K562 (cell line): ENCODE results near the gene ZSCAN12. TPM values are rescaled to one million over a fixed set of nuclear protein-coding genes. Genes with fewer than 3 reads are reported as not detected.
A peak's percentile ranks its signal among the peaks of the same experiment; 100 is the strongest.

Experiments used
- CBFB ChIP-seq: sonication (generic); formaldehyde crosslinking; IDR thresholded peaks from 2 replicates; pipeline ENCODE4 v1.4.0; 2020; ENCODE audit warnings: mild to moderate bottlenecking, missing genetic modification reagents
- CCNT2 ChIP-seq: IDR thresholded peaks from 2 replicates; pipeline ENCODE4 v1.6.1; 2011; ENCODE audit warnings: borderline replicate concordance, low read depth, mild to moderate bottlenecking, moderate library complexity, mixed read lengths, low read length; ENCODE audit not compliant: insufficient read length; ENCODE audit errors: extremely low read depth
- CREBBP ChIP-seq: IDR thresholded peaks from one replicate; pipeline ENCODE4 v1.6.1; 2012; ENCODE audit warnings: low read depth, mild to moderate bottlenecking, control low read depth, inconsistent platforms, low read length
- DMBX1 ChIP-seq: fragments of 250-450 bp; sonication (Bioruptor Pico); IDR thresholded peaks from 2 replicates; pipeline ENCODE4 v1.8.0; 2022; ENCODE audit warnings: inconsistent platforms, mild to moderate bottlenecking, moderate library complexity, borderline replicate concordance
- GMEB1 ChIP-seq: fragments of 250-450 bp; sonication (Bioruptor Pico); IDR thresholded peaks from 2 replicates; pipeline ENCODE4 v1.4.0; 2020; ENCODE audit warnings: mild to moderate bottlenecking
- HNRNPL ChIP-seq: fragments of 200-400 bp; formaldehyde crosslinking; IDR thresholded peaks from 2 replicates; pipeline ENCODE4 v1.6.1; 2017; ENCODE audit warnings: low read depth, mild to moderate bottlenecking, low read length
- ID3 ChIP-seq, 2 experiments: fragments of 250-450 bp in 1 of 2; fragments of 450-650 bp in 1 of 2; sonication (Bioruptor Pico) in 1 of 2; IDR thresholded peaks; 2 replicates each; pipeline versions ENCODE4 v1.6.1 to v1.8.0; 2016 to 2021; ENCODE audit warnings: mild to moderate bottlenecking in 2 of 2, moderate library complexity in 2 of 2, missing compliant biosample characterization in 1 of 2, missing genetic modification characterization in 1 of 2
- KDM4B ChIP-seq, 2 experiments: fragments of 450-650 bp in 1 of 2; sonication (generic) in 1 of 2; IDR thresholded peaks; 2 replicates each; pipeline ENCODE4 v1.6.1; 2016 to 2017; ENCODE audit warnings: borderline replicate concordance in 2 of 2, antibody characterized with exemption in 1 of 2, low read depth in 1 of 2, mild to moderate bottlenecking in 1 of 2
- POLR2AphosphoS2 ChIP-seq: IDR thresholded peaks from 2 replicates; pipeline ENCODE4 v1.6.1; 2012; ENCODE audit warnings: low read length, improper control_type of control experiment
- RBM14 ChIP-seq: fragments of 200-400 bp; formaldehyde crosslinking; IDR thresholded peaks from 2 replicates; pipeline ENCODE4 v1.6.1; 2018; ENCODE audit warnings: low read depth, mild to moderate bottlenecking, low read length, moderate library complexity, borderline replicate concordance; ENCODE audit not compliant: insufficient read depth
- TCF7 ChIP-seq: sonication (generic); IDR thresholded peaks from 2 replicates; pipeline ENCODE4 v1.6.1; 2016; ENCODE audit warnings: antibody characterized with exemption, borderline replicate concordance
- VEZF1 ChIP-seq: fragments of 200-800 bp; sonication (Bioruptor generic); IDR thresholded peaks from 2 replicates; pipeline ENCODE4 v1.6.1; 2017; ENCODE audit warnings: missing genetic modification characterization, missing compliant biosample characterization
- ZBED1 ChIP-seq: IDR thresholded peaks from 2 replicates; pipeline ENCODE4 v1.6.1; 2014
- ZNF212 ChIP-seq: fragments of 450-650 bp; formaldehyde crosslinking; IDR thresholded peaks from 2 replicates; pipeline ENCODE4 v1.4.0; 2020; ENCODE audit warnings: mild to moderate bottlenecking
- ZNF316 ChIP-seq: fragments of 450-650 bp; IDR thresholded peaks from 2 replicates; pipeline ENCODE4 v1.6.1; 2016
- ZNF445 ChIP-seq: fragments of 250-450 bp; sonication (Bioruptor Pico); IDR thresholded peaks from 2 replicates; pipeline ENCODE4 v1.4.0; 2020; ENCODE audit warnings: low read depth, mild to moderate bottlenecking, moderate library complexity
- ZNF518B ChIP-seq: fragments of 250-450 bp; sonication (Bioruptor Pico); IDR thresholded peaks from 2 replicates; pipeline ENCODE4 v1.5.0; 2021; ENCODE audit warnings: mild to moderate bottlenecking, moderate library complexity
- ZNF695 ChIP-seq: fragments of 450-650 bp; formaldehyde crosslinking; IDR thresholded peaks from 2 replicates; pipeline ENCODE4 v1.4.0; 2020; ENCODE audit warnings: mild to moderate bottlenecking, moderate library complexity
- ZNF766 ChIP-seq: fragments of 200-800 bp; sonication (Bioruptor generic); conservative IDR thresholded peaks from 2 replicates; pipeline ENCODE4 v1.6.1; 2016; ENCODE audit warnings: missing genetic modification characterization, missing compliant biosample characterization
- polyA plus RNA-seq, 8 experiments: library from polyadenylated mRNA; depleted of rRNA in 4 of 8; stranded (reverse) in 5 of 8; unstranded in 3 of 8; fragments of >200 nt; fragmentation: Nextera tagmentation in 2 of 8; fragmentation: Illumina TruSeq in 1 of 8; extraction: Ambion mirVana in 2 of 8; extraction: Trizol in 1 of 8; gene quantifications; 2 replicates each; pipeline versions ENCODE4 v1.2.1 to v1.2.3, GENCODE V29; 2011 to 2014; ENCODE audit warnings: inconsistent platforms in 1 of 8, missing spikeins in 1 of 8
- total RNA-seq, 7 experiments: library from RNA; depleted of rRNA in 6 of 7; stranded (reverse); fragments of >200 nt in 6 of 7; fragmentation: Illumina TruSeq in 2 of 7; extraction: Trizol in 2 of 7; gene quantifications; 2 replicates each; pipeline versions ENCODE4 v1.2.1 to v1.2.3, GENCODE V29; 2011 to 2021; ENCODE audit warnings: low replicate concordance in 1 of 7

The ZSCAN12 gene
- total and polyA plus RNA-seq, 9 of the 15 experiments (the other 6 are each of a cell fraction or from before 2014, with no cell fraction given): 2.5 to 19.6 (median 12.5) TPM

- TF ChIP-seq VEZF1 (CRISPR knock-in tag) (peak; percentile 75), KDM4B (IDR thresholded peaks at IDR 0.05; ENCODE audit: borderline replicate concordance in 2 of 2, low read depth in 1 of 2) (peak in 1 of 2 experiments; percentile 82; a peak in 2 of 4 replicates), ZNF316 (peak; percentile 85), CBFB (no peak; the same call in 1 of the 2 replicates), CCNT2 (peak; percentile 73), GMEB1 (0 out of 2 replicates have a peak, but pooled peaks have one; percentile 9), HNRNPL (peak; percentile 36; the same call in 1 of the 2 replicates), CREBBP (no peak), ZNF695 (CRISPR knock-in tag) (0 out of 2 replicates have a peak, but pooled peaks have one; percentile 0), TCF7 (peak; percentile 78; the same call in 1 of the 2 replicates), DMBX1 (CRISPR knock-in tag) (peak; percentile 31; the same call in 1 of the 2 replicates), ZBED1 (0 out of 2 replicates have a peak, but pooled peaks have one; percentile 40), ZNF518B (no peak), ZNF766 (CRISPR knock-in tag) (peak; percentile 7; the same call in 1 of the 2 replicates), ID3 (CRISPR knock-in tag; IDR thresholded peaks at IDR 0.05) (no peak), ID3 (tag; IDR thresholded peaks at IDR 0.05) (0 out of 2 replicates have a peak, but pooled peaks have one; percentile 26), ZNF212 (CRISPR knock-in tag) (peak; percentile 28; the same call in 1 of the 2 replicates), ZNF445 (CRISPR knock-in tag) (peak; percentile 56; the same call in 1 of the 2 replicates), RBM14 (0 out of 2 replicates have a peak, but pooled peaks have one; percentile 91), POLR2AphosphoS2 (no peak; the same call in 1 of the 2 replicates)
These were observed 63.8 kb downstream of the ZSCAN12 start, which contains the start of gene ZSCAN31 (continued) for GRCh38 chr6:28335564-28336283.
